GM23338 (cell line): ENCODE data around the gene NLN. TPM values are rescaled to one million over a fixed set of nuclear protein-coding genes. Genes with fewer than 3 reads are reported as not detected.

ENCODE experiments used
- ATAC-seq: fragments of 200-7000 bp; cut with Tn5 transposase; 3 replicates; pipeline ENCODE4 v1.9.1; 2020
- DNase-seq: peaks from one replicate; pipeline ENCODE4 v3.0.0-alpha.2; 2015; ENCODE audit warnings: low spot score
- H2AFZ ChIP-seq: fragments of 200-600 bp; sonication (generic); 2 replicates; pipeline ENCODE4 v1.8.0; 2016; ENCODE audit warnings: antibody characterized with exemption, mild to moderate bottlenecking, moderate library complexity
- H3F3A ChIP-seq: fragments of 200-600 bp; sonication (generic); replicated peaks from 2 replicates; pipeline ENCODE4 v1.8.0; 2017; ENCODE audit warnings: antibody characterized with exemption, mixed run types, low read depth
- H3K27ac ChIP-seq: fragments of 200-600 bp; sonication (generic); 2 replicates; pipeline ENCODE4 v1.6.1; 2016; ENCODE audit warnings: low read depth
- H3K27me3 ChIP-seq: fragments of 200-600 bp; sonication (generic); 2 replicates; pipeline ENCODE4 v1.8.0; 2016; ENCODE audit warnings: mild to moderate bottlenecking, mixed run types, moderate library complexity; ENCODE audit not compliant: insufficient read depth
- H3K36me3 ChIP-seq: fragments of 200-600 bp; sonication (generic); 2 replicates; pipeline ENCODE4 v1.8.0; 2016; ENCODE audit warnings: mild to moderate bottlenecking; ENCODE audit not compliant: insufficient read depth
- H3K4me1 ChIP-seq: fragments of 200-600 bp; sonication (generic); 2 replicates; pipeline ENCODE4 v1.8.0; 2016; ENCODE audit warnings: mild to moderate bottlenecking, moderate library complexity; ENCODE audit not compliant: insufficient read depth
- H3K4me2 ChIP-seq: fragments of 200-600 bp; sonication (generic); 2 replicates; pipeline ENCODE4 v1.7.1; 2017; ENCODE audit warnings: mixed run types
- H3K4me3 ChIP-seq: fragments of 200-600 bp; sonication (generic); 2 replicates; pipeline ENCODE4 v1.6.1; 2016; ENCODE audit warnings: mixed run types
- H3K79me2 ChIP-seq: fragments of 200-600 bp; sonication (generic); replicated peaks from 2 replicates; pipeline ENCODE4 v1.8.0; 2017; ENCODE audit warnings: mild to moderate bottlenecking; ENCODE audit not compliant: insufficient read depth
- H3K9me2 ChIP-seq: fragments of 200-600 bp; sonication (generic); 2 replicates; pipeline ENCODE4 v1.8.0; 2017; ENCODE audit not compliant: insufficient read depth
- H4K20me1 ChIP-seq: fragments of 200-600 bp; sonication (generic); replicated peaks from 2 replicates; pipeline ENCODE4 v1.8.0; 2017; ENCODE audit warnings: mild to moderate bottlenecking; ENCODE audit not compliant: insufficient read depth
- H3K27ac Mint-ChIP-seq: 2 replicates; pipeline ENCODE4 v1.8.0; 2020; ENCODE audit warnings: inconsistent platforms, mild to moderate bottlenecking, moderate library complexity, mixed read lengths
- H3K27me3 Mint-ChIP-seq: 3 replicates; pipeline ENCODE4 v1.8.0; 2022; ENCODE audit warnings: low read depth, mild to moderate bottlenecking, moderate library complexity, mixed read lengths, inconsistent platforms; ENCODE audit not compliant: insufficient read depth, poor library complexity
- H3K36me3 Mint-ChIP-seq: 3 replicates; pipeline ENCODE4 v1.8.0; 2021; ENCODE audit warnings: low read depth, mild to moderate bottlenecking, inconsistent platforms, moderate library complexity, mixed read lengths
- H3K4me1 Mint-ChIP-seq: 3 replicates; pipeline ENCODE4 v1.8.0; 2020; ENCODE audit warnings: mild to moderate bottlenecking, inconsistent platforms, mixed read lengths
- H3K4me3 Mint-ChIP-seq: 3 replicates; pipeline ENCODE4 v1.8.0; 2021; ENCODE audit warnings: moderate library complexity, mild to moderate bottlenecking, inconsistent platforms, mixed read lengths
- H3K9me3 Mint-ChIP-seq: 3 replicates; pipeline ENCODE4 v1.8.0; 2020; ENCODE audit warnings: moderate library complexity, mild to moderate bottlenecking, inconsistent platforms, mixed read lengths
- CREB1 ChIP-seq: fragments of 250-450 bp; sonication (Bioruptor Pico); IDR thresholded peaks from 2 replicates; pipeline ENCODE4 v1.5.0; 2020; ENCODE audit warnings: low read depth, mild to moderate bottlenecking, moderate library complexity
- ETS1 ChIP-seq: IDR thresholded peaks from 2 replicates; pipeline ENCODE4 v1.6.1; 2016; ENCODE audit warnings: antibody characterized with exemption
- EZH2 ChIP-seq: fragments of 200-600 bp; sonication (generic); IDR thresholded peaks from one replicate; pipeline ENCODE4 v1.8.0; 2017; ENCODE audit warnings: antibody characterized with exemption, mild to moderate bottlenecking, low read depth; ENCODE audit not compliant: unreplicated experiment
- EZH2phosphoT487 ChIP-seq: fragments of 200-600 bp; sonication (generic); IDR thresholded peaks from one replicate; pipeline ENCODE4 v1.8.1; 2018; ENCODE audit warnings: antibody characterized with exemption; ENCODE audit not compliant: unreplicated experiment
- JUNB ChIP-seq: IDR thresholded peaks from one replicate; pipeline ENCODE4 v1.6.1; 2016; ENCODE audit warnings: antibody characterized with exemption; ENCODE audit not compliant: unreplicated experiment
- NANOG ChIP-seq: IDR thresholded peaks from 2 replicates; pipeline ENCODE4 v1.6.1; 2016; ENCODE audit warnings: antibody characterized with exemption, borderline replicate concordance
- POLR2AphosphoS5 ChIP-seq: IDR thresholded peaks from 2 replicates; pipeline ENCODE4 v1.6.1; 2016; ENCODE audit warnings: antibody characterized with exemption, low read depth
- STAT1 ChIP-seq: IDR thresholded peaks from one replicate; pipeline ENCODE4 v1.6.1; 2016; ENCODE audit warnings: antibody characterized with exemption; ENCODE audit not compliant: unreplicated experiment
- ZNF114 ChIP-seq: fragments of 250-450 bp; sonication (Bioruptor Pico); IDR thresholded peaks from 2 replicates; pipeline ENCODE4 v1.5.0; 2020; ENCODE audit warnings: mild to moderate bottlenecking, moderate library complexity
- ZNF331 ChIP-seq: fragments of 250-450 bp; sonication (Bioruptor Pico); IDR thresholded peaks from 2 replicates; pipeline ENCODE4 v1.5.0; 2020; ENCODE audit warnings: low read depth, mild to moderate bottlenecking, moderate library complexity
- polyA plus RNA-seq: library from polyadenylated mRNA; unstranded; fragments of >200 nt; fragmentation: Nextera tagmentation; extraction: Ambion mirVana; gene quantifications from 2 replicates; pipeline ENCODE4 v1.2.1, GENCODE V29; 2016
- total RNA-seq: library from RNA; depleted of rRNA; stranded (reverse); fragments of >200 nt; shearing (Covaris generic); gene quantifications from 2 replicates; pipeline ENCODE4 v1.2.3, GENCODE V29; 2014
- TF ChIP-seq, protein P1 (sequence below): fragments of 250-450 bp; sonication (Bioruptor Pico); IDR thresholded peaks from 2 replicates; pipeline ENCODE4 v1.5.0; 2020; ENCODE audit warnings: mild to moderate bottlenecking, moderate library complexity
- TF ChIP-seq, protein P2 (sequence below): IDR thresholded peaks from one replicate; pipeline ENCODE4 v1.6.1; 2018; ENCODE audit warnings: antibody characterized with exemption; ENCODE audit not compliant: unreplicated experiment

Gene NLN
- total and polyA plus RNA-seq, 2 experiments from 2014 or later: 56.4 to 168 TPM

- H3K36me3 ChIP-seq: peaks cover 35% of the 10 kb centered on the region; the same call in 1 of the 2 replicates
- peaks cover 3% of the 10 kb centered on the region for H3K27me3 Mint-ChIP-seq
- H3K4me1 Mint-ChIP-seq: peaks cover 20% of the 10 kb centered on the region
- H3K4me2 ChIP-seq: no peak overlapping the region
- H3K27me3 ChIP-seq: no peaks in the 10 kb centered on the region
- DNase-seq: no peak
- no peaks in the 10 kb centered on the region for H3F3A ChIP-seq
- H3K4me3 ChIP-seq: no peak overlapping the region
- no peak overlapping the region for H3K27ac ChIP-seq
- H3K36me3 Mint-ChIP-seq: peaks cover 64% of the 10 kb centered on the region
- no peak for TF ChIP-seq ZNF114 (CRISPR knock-in tag)
- no peak overlapping the region for H3K4me3 Mint-ChIP-seq
- 0 out of 2 replicates have a peak, but pooled peaks cover 5% of the 10 kb centered on the region for H4K20me1 ChIP-seq
- ATAC-seq: no peak
- H3K9me2 ChIP-seq: no peaks in the 10 kb centered on the region
- H3K27ac Mint-ChIP-seq: no peak overlapping the region
- H3K4me1 ChIP-seq: peaks cover 9% of the 10 kb centered on the region; the same call in 1 of the 2 replicates
- H3K9me3 Mint-ChIP-seq: no peaks in the 10 kb centered on the region
- H2AFZ ChIP-seq: no peak overlapping the region
- no peaks in the 10 kb centered on the region for H3K79me2 ChIP-seq
Measured at GRCh38 chr5:65815161-65815560, 93.2 kb downstream of the NLN start.

DNA sequence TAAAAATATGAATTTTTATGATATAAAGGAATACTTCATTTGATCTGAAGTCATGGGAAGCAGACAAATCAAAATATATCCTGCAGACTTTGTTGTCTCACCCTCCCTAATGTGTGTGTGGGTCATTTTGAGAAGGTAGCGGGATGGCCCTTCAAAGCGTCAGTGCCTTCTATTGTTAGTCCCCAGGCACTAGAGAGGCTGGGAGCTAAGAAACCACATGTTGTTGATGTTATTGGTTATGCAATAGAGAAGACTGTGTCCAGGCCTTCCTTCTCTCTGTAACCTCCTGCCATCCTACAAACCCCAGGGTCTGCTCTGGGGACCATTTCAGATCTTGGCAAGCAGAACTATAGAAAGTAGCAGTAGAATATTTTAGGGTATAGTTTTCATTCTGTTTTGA lies 94.7 kb downstream of the NLN start:
- Mint-ChIP-seq H3K36me3 (peaks cover 51% of the 10 kb centered on the region), H3K27me3 (peaks cover 3% of the 10 kb centered on the region), H3K4me3 (no peak overlapping the region), H3K9me3 (no peaks in the 10 kb centered on the region), H3K4me1 (peaks cover 20% of the 10 kb centered on the region), H3K27ac (no peak overlapping the region)
- Histone ChIP-seq H3K36me3 (peaks cover 23% of the 10 kb centered on the region; the same call in 1 of the 2 replicates), H3F3A (no peaks in the 10 kb centered on the region), H3K79me2 (no peaks in the 10 kb centered on the region), H3K4me1 (peaks cover 9% of the 10 kb centered on the region; the same call in 1 of the 2 replicates), H4K20me1 (0 out of 2 replicates have a peak, but pooled peaks cover 4% of the 10 kb centered on the region), H3K9me2 (no peaks in the 10 kb centered on the region), H3K4me3 (no peak overlapping the region), H3K27me3 (no peaks in the 10 kb centered on the region), H3K27ac (no peak overlapping the region), H2AFZ (no peak overlapping the region), H3K4me2 (no peak overlapping the region)
- no peak for ATAC-seq
- no peak for DNase-seq
- TF ChIP-seq ZNF331 (no peak), JUNB (no peak), POLR2AphosphoS5 (no peak), EZH2 (no peak), ETS1 (no peak), NANOG (no peak), STAT1 (no peak), EZH2phosphoT487 (no peak), ZNF114 (CRISPR knock-in tag) (no peak), CREB1 (CRISPR knock-in tag) (no peak)
- TF ChIP-seq, protein P1, sequence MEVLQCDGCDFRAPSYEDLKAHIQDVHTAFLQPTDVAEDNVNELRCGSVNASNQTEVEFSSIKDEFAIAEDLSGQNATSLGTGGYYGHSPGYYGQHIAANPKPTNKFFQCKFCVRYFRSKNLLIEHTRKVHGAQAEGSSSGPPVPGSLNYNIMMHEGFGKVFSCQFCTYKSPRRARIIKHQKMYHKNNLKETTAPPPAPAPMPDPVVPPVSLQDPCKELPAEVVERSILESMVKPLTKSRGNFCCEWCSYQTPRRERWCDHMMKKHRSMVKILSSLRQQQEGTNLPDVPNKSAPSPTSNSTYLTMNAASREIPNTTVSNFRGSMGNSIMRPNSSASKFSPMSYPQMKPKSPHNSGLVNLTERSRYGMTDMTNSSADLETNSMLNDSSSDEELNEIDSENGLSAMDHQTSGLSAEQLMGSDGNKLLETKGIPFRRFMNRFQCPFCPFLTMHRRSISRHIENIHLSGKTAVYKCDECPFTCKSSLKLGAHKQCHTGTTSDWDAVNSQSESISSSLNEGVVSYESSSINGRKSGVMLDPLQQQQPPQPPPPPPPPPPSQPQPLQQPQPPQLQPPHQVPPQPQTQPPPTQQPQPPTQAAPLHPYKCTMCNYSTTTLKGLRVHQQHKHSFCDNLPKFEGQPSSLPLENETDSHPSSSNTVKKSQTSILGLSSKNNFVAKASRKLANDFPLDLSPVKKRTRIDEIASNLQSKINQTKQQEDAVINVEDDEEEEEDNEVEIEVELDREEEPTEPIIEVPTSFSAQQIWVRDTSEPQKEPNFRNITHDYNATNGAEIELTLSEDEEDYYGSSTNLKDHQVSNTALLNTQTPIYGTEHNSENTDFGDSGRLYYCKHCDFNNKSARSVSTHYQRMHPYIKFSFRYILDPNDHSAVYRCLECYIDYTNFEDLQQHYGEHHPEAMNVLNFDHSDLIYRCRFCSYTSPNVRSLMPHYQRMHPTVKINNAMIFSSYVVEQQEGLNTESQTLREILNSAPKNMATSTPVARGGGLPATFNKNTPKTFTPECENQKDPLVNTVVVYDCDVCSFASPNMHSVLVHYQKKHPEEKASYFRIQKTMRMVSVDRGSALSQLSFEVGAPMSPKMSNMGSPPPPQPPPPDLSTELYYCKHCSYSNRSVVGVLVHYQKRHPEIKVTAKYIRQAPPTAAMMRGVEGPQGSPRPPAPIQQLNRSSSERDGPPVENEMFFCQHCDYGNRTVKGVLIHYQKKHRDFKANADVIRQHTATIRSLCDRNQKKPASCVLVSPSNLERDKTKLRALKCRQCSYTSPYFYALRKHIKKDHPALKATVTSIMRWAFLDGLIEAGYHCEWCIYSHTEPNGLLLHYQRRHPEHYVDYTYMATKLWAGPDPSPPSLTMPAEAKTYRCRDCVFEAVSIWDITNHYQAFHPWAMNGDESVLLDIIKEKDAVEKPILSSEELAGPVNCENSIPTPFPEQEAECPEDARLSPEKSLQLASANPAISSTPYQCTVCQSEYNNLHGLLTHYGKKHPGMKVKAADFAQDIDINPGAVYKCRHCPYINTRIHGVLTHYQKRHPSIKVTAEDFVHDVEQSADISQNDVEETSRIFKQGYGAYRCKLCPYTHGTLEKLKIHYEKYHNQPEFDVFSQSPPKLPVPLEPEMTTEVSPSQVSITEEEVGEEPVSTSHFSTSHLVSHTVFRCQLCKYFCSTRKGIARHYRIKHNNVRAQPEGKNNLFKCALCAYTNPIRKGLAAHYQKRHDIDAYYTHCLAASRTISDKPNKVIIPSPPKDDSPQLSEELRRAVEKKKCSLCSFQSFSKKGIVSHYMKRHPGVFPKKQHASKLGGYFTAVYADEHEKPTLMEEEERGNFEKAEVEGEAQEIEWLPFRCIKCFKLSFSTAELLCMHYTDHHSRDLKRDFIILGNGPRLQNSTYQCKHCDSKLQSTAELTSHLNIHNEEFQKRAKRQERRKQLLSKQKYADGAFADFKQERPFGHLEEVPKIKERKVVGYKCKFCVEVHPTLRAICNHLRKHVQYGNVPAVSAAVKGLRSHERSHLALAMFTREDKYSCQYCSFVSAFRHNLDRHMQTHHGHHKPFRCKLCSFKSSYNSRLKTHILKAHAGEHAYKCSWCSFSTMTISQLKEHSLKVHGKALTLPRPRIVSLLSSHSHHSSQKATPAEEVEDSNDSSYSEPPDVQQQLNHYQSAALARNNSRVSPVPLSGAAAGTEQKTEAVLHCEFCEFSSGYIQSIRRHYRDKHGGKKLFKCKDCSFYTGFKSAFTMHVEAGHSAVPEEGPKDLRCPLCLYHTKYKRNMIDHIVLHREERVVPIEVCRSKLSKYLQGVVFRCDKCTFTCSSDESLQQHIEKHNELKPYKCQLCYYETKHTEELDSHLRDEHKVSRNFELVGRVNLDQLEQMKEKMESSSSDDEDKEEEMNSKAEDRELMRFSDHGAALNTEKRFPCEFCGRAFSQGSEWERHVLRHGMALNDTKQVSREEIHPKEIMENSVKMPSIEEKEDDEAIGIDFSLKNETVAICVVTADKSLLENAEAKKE (CRISPR knock-in tag): no peak
- TF ChIP-seq, protein P2, sequence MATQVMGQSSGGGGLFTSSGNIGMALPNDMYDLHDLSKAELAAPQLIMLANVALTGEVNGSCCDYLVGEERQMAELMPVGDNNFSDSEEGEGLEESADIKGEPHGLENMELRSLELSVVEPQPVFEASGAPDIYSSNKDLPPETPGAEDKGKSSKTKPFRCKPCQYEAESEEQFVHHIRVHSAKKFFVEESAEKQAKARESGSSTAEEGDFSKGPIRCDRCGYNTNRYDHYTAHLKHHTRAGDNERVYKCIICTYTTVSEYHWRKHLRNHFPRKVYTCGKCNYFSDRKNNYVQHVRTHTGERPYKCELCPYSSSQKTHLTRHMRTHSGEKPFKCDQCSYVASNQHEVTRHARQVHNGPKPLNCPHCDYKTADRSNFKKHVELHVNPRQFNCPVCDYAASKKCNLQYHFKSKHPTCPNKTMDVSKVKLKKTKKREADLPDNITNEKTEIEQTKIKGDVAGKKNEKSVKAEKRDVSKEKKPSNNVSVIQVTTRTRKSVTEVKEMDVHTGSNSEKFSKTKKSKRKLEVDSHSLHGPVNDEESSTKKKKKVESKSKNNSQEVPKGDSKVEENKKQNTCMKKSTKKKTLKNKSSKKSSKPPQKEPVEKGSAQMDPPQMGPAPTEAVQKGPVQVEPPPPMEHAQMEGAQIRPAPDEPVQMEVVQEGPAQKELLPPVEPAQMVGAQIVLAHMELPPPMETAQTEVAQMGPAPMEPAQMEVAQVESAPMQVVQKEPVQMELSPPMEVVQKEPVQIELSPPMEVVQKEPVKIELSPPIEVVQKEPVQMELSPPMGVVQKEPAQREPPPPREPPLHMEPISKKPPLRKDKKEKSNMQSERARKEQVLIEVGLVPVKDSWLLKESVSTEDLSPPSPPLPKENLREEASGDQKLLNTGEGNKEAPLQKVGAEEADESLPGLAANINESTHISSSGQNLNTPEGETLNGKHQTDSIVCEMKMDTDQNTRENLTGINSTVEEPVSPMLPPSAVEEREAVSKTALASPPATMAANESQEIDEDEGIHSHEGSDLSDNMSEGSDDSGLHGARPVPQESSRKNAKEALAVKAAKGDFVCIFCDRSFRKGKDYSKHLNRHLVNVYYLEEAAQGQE: no peak
